ENCODE results near the gene STXBP6. TPM values are rescaled to one million over a fixed set of nuclear protein-coding genes. Genes with fewer than 3 reads are reported as not detected.

Gene STXBP6
- total and polyA plus RNA-seq, 2 of the 13 experiments (the other 11 are each of a cell fraction or from before 2014, with no cell fraction given) = 35.3 to 42.8 TPM

DNA sequence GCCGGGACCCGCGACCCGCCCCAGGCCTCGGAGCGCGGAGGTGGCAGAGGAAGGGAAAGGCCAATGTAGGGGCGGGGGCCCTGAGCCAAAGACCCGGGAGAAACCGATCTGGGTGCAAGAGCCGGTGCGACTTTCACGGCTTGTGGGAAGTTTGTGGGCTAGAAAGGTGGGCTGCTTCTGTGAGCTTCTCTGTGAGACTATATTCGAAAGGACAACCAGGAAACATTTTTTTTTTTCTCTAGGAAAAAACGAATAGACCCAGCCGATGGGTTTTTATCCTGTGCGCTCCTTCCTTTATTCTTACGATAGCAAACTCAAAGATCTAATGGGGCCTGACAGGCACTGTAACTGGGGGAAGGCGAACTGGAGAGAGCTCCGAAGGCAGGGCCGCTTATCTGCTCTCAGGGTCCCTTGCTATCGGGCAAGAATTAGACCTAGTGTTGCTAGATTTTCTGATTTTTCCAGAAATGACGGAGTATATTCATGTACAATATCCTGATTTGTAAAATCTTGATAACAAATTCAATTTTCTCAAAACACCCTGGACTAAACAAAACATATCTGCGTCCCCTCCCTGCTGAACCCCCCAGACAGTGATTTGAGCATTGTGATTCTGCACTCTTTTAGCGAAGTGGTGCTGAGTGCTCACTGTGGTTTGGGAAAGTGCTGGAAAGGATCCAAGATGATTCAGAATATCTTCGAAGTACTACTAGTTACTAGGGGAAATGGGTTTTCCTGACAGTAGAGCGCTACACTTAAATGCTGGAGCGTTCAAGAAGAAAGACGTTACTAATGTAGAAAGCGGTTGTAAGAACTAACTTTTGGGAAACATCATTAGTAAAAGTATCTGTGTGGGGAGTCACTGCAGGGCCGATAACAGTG lies 563 bp upstream of the STXBP6 start (continued):
- TF ChIP-seq ZNF253 (CRISPR knock-in tag; IDR thresholded peaks at IDR 0.05; ENCODE audit: borderline replicate concordance) (no peak), ZNF646 (CRISPR knock-in tag; IDR thresholded peaks at IDR 0.05) (no peak), GTF3A (CRISPR knock-in tag; conservative IDR thresholded peaks at IDR 0.05) (no peak), TCF12 (IDR thresholded peaks at IDR 0.05) (no peak), TCF12 (CRISPR knock-in tag; IDR thresholded peaks at IDR 0.05) (no peak), ETV6 (CRISPR knock-in tag; conservative IDR thresholded peaks at IDR 0.05) (no peak), ZBED4 (CRISPR knock-in tag; IDR thresholded peaks at IDR 0.05; ENCODE audit: borderline replicate concordance) (no peak), MXD3 (CRISPR knock-in tag; IDR thresholded peaks at IDR 0.05) (no peak; the same call in 1 of the 2 replicates), RFXAP (CRISPR knock-in tag; IDR thresholded peaks at IDR 0.05; ENCODE audit: borderline replicate concordance) (no peak), JUN (CRISPR knock-in tag; IDR thresholded peaks at IDR 0.05) (no peak), NR2F6 (IDR thresholded peaks at IDR 0.05) (no peak), NR2F6 (CRISPR knock-in tag; IDR thresholded peaks at IDR 0.05) (no peak), ZNF773 (CRISPR knock-in tag; IDR thresholded peaks at IDR 0.05; ENCODE audit: borderline replicate concordance) (no peak), ZFYVE20 (CRISPR knock-in tag; IDR thresholded peaks at IDR 0.05; ENCODE audit: borderline replicate concordance, low read depth) (no peak), KLF15 (CRISPR knock-in tag; IDR thresholded peaks at IDR 0.05; ENCODE audit: borderline replicate concordance) (no peak), PAF1 (CRISPR knock-in tag; IDR thresholded peaks at IDR 0.05) (no peak)
- TF ChIP-seq, protein P1, sequence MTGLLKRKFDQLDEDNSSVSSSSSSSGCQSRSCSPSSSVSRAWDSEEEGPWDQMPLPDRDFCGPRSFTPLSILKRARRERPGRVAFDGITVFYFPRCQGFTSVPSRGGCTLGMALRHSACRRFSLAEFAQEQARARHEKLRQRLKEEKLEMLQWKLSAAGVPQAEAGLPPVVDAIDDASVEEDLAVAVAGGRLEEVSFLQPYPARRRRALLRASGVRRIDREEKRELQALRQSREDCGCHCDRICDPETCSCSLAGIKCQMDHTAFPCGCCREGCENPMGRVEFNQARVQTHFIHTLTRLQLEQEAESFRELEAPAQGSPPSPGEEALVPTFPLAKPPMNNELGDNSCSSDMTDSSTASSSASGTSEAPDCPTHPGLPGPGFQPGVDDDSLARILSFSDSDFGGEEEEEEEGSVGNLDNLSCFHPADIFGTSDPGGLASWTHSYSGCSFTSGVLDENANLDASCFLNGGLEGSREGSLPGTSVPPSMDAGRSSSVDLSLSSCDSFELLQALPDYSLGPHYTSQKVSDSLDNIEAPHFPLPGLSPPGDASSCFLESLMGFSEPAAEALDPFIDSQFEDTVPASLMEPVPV (CRISPR knock-in tag; IDR thresholded peaks at IDR 0.05) = no peak

All from HepG2 (cell line).